ENCODE data around the gene ARHGEF4. TPM values are rescaled to one million over a fixed set of nuclear protein-coding genes. Genes with fewer than 3 reads are reported as not detected.
A peak's percentile ranks its signal among the peaks of the same experiment; 100 is the strongest.

The ARHGEF4 gene
- total RNA-seq, 2 donors from 2014 or later, result not detected

DNA sequence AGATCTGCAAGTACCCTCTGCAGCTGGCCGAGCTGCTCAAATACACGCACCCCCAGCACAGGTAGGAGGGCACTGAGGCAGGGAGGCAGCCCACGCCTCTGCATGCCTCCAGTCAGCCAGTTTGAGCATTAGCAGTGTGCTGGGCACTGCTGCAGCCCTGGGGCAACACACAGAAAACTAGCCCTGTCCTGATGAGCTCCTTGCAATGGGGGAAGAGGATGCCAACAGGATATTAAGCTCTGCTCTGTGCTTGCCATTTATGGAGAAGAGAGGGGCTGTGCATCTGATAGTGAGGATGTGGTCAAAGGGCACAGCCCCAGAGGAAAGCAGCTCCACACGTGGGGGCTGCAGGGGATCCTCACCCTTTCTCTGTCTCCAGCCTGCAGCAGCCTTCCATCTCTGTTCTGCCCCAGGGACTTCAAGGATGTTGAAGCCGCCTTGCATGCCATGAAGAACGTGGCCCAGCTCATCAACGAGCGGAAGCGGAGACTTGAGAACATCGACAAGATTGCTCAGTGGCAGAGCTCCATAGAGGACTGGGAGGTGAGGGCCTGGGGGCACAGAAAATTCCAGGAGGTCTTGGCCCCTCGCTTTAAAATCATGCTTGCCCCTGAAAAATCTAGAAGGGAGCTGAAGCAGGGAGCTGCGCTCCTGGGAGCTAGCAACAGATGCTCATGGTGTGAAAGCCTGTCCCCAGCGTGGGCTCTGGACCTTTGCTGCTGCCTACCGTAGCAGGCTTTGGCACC is 204.9 kb downstream of the ARHGEF4 start:
- Mint-ChIP-seq H3K9me3 (no peaks in the 10 kb centered on the region), H3K4me3 (peak overlapping the region; percentile 53), H3K4me1 (peaks cover 9% of the 10 kb centered on the region), H3K27ac (no peak overlapping the region), H3K27me3 (no peaks in the 10 kb centered on the region), H3K36me3 (ENCODE audit: low read depth) (peaks cover 5% of the 10 kb centered on the region)
- no peak for ATAC-seq (replicated peaks)

DNA sequence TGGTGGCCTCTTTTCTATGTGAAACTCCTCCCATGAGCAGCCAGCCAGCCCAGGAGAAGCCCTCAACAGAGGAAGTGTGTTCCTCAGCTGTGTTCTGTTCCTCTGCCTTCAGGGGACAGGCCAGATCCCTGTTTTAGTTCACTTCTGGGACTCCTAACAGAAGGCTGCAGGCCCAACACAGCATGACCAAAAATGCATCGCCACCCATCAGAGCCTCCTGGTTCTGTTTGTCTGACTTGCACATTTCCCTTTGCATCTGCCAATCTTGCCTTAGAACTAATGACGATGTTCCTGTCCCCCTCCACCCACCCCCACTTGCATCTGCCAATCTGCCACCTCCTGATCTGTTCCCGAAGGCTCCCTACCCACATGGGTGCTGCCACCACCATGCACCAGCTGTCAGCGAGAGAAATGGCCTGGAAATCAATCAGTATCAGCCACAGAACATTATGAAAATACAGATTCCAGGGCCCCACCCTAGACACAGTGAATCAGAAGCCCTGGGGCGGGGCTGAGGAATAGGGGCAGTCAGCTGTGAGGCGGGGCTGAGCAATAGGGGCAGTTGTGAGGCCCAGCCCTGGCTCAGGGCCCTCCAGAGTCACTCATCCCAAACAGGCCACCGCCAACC is 205.5 kb downstream of the ARHGEF4 start:
- Mint-ChIP-seq H3K9me3 (no peaks in the 10 kb centered on the region), H3K36me3 (ENCODE audit: low read depth) (peaks cover 12% of the 10 kb centered on the region), H3K4me1 (peaks cover 9% of the 10 kb centered on the region), H3K27me3 (no peaks in the 10 kb centered on the region), H3K27ac (no peak overlapping the region), H3K4me3 (no peak overlapping the region)
- no peak for ATAC-seq (replicated peaks)

DNA sequence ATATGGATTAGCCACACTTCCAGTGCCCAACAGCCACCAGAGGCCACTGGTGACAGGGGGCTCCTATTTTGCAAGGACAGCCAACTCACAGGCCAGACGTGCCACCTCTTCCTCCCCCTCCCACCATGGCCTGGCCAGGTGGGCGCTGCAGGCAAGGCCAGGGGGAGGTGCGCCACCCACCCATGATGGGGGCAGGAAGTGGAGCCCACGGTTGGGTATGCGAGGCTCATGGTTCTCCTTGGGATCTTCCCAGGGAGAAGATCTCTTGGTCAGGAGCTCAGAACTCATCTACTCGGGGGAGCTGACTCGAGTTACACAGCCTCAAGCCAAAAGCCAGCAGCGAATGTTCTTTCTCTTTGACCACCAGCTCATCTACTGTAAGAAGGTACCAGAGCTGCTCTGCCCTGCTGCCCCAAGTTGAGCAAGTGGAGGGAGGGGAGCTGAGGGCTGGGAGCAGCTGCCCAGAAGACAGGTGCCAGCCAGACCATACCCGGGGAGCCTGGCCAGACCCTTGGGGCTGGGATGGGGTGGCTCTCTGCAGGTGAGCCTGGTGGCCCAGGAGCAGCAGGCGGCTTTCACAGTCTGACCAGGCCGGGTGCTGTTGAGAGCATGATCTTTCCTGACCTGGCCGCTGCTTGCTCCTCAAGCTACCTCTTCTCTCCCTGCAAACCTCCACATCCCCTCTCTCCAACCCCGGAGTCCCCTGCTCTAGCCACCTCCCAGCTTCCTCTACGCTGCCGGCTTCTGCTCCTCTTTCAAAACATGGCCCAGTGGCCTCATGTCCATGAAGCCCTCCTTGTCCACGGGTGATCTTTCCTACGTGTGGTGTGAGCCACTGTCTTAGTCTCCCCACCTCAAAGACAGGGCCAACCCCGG is 206.7 kb downstream of the ARHGEF4 start:
- Mint-ChIP-seq H3K9me3 (no peaks in the 10 kb centered on the region), H3K27ac (peak overlapping the region; percentile 33), H3K27me3 (no peaks in the 10 kb centered on the region), H3K36me3 (ENCODE audit: low read depth) (peaks cover 24% of the 10 kb centered on the region), H3K4me1 (peaks cover 9% of the 10 kb centered on the region), H3K4me3 (no peak overlapping the region)
- no peak for ATAC-seq (replicated peaks)

DNA sequence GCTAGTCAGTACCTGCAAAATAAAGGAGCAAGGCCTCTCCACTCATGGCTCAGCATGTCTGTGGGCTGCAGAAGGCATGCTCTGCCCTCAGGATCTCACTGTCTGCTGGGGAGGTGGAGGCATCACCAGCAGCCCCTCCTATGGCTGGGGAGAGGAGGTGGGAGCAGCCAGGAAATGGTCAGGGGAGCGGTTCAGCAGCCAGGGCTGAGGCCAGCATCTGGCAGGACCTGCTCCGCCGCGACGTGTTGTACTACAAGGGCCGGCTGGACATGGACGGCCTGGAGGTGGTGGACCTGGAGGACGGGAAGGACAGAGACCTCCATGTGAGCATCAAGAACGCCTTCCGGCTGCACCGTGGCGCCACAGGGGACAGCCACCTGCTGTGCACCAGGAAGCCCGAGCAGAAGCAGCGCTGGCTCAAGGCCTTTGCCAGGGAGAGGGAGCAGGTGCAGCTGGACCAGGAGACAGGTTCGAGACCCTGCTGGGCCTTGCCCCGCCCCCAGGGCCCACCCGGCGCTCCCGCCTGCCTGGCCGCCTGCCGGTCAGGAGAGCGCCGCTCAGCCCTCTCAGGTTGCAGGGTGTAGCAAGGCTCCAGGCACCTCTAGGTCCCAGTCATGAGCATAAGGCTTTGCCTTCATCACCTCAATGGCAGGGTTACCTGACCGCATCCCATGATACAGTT is 207.5 kb downstream of the ARHGEF4 start:
- peaks cover 9% of the 10 kb centered on the region for H3K4me1 Mint-ChIP-seq
- peaks cover 32% of the 10 kb centered on the region for H3K36me3 Mint-ChIP-seq (ENCODE audit: low read depth)
- peak overlapping the region; percentile 33 for H3K27ac Mint-ChIP-seq
- H3K4me3 Mint-ChIP-seq, result no peak overlapping the region
- H3K9me3 Mint-ChIP-seq, result no peaks in the 10 kb centered on the region
- H3K27me3 Mint-ChIP-seq, result no peaks in the 10 kb centered on the region
- no peak for ATAC-seq (replicated peaks)

DNA sequence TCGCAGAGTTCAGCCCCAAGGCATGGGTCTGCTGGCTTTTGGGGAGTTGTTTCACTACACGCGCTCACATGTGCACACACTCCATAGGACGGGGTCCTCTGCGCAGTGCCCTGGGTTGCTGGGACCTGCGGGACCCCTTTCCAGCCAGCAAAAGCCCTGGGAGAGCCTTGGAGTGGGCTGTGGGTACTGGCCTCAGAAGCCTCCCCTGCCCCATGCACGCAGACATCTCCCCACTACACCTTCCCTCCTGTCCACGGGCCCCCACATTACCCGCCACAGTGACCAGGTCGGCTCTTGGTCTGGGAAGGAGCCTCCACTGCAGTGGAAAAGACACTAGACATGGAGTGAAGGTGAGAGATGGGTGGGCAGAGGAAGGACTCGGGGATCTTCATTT is 208.0 kb downstream of the ARHGEF4 start:
- no peak overlapping the region for H3K4me3 Mint-ChIP-seq
- H3K9me3 Mint-ChIP-seq, result no peaks in the 10 kb centered on the region
- ATAC-seq (replicated peaks), result no peak
- peaks cover 37% of the 10 kb centered on the region for H3K36me3 Mint-ChIP-seq (ENCODE audit: low read depth)
- peaks cover 9% of the 10 kb centered on the region for H3K4me1 Mint-ChIP-seq
- no peak overlapping the region for H3K27ac Mint-ChIP-seq
- H3K27me3 Mint-ChIP-seq, result no peaks in the 10 kb centered on the region

DNA sequence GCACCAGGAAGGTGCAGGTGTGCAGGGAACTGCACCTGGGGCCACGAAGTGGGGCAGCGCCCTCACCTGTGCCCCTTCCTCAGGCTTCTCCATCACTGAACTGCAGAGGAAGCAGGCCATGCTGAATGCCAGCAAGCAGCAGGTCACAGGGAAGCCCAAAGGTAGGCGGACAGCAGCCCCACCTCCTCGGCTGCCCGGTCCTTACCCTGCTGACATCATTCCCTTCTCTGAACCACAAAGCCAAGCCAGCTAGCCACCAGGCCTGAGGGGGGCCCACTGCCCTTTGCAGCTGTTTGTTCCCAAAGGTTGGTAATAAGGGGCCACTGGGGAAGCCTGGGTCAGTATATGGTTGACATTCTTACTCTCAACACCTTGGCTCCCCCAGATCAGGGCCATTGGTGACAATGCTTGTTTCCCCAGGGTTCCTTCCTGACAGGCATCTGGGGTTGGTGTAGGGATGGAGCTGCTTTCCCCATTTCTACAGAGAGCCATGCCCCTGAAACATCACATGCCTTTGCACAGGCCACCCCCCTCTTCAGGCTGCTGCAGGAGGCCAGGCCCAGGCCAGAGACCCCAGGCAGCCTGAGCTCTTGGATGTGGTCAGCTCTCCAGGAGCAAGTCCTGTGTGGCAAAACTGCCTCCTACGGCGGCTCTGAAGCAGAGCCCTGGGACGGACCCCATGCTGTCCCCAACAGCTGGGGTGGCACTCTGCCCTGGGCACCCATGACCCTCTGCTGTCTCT is 208.7 kb downstream of the ARHGEF4 start:
- Mint-ChIP-seq H3K4me3 (no peak overlapping the region), H3K4me1 (peaks cover 9% of the 10 kb centered on the region), H3K9me3 (no peaks in the 10 kb centered on the region), H3K36me3 (ENCODE audit: low read depth) (peaks cover 44% of the 10 kb centered on the region), H3K27me3 (no peaks in the 10 kb centered on the region), H3K27ac (no peak overlapping the region)
- no peak for ATAC-seq (replicated peaks)

DNA sequence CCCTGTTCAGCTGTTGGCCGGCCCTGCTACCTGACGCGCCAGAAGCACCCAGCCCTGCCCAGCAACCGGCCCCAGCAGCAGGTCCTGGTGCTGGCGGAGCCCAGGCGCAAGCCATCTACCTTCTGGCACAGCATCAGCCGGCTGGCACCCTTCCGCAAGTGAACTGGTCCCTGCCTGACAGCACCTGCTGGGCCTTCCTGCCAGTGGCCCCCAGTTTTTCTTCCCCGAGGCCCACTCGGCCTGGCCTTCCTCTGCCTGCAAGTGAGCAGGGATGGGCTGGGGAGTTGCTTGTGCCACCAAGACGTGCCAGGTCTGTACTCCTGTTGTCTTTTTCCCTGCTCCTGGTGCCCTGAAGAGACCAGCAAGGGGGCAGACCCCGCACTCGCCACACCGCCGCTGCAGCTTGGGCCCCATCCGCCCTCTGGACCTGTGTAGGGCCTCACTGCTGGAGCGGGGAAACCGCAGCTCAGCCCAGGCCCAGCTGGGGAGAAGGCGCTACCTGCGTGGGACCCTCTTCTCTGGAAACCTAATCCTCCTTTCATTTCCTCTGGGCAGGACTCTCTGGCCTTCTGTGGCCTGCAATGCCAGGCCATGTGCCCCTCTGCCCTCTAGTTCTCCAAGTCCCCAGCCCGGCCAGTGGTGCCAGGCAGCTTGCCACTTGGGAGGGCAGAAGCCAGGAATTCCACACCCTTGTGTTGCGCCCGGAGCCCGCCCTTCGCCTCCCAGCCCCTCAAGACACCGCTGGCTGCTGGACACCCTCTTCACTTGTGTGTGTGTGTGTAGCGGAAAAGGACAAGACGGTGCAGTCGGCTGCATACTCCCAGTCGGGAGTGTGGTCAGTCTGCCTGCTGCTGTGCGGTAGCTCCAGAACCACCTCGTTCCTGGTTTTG is 209.6 kb downstream of the ARHGEF4 start:
- H3K36me3 Mint-ChIP-seq (ENCODE audit: low read depth), result peaks cover 52% of the 10 kb centered on the region
- H3K4me1 Mint-ChIP-seq, result peaks cover 5% of the 10 kb centered on the region
- no peak overlapping the region for H3K4me3 Mint-ChIP-seq
- no peaks in the 10 kb centered on the region for H3K9me3 Mint-ChIP-seq
- H3K27me3 Mint-ChIP-seq, result no peaks in the 10 kb centered on the region
- H3K27ac Mint-ChIP-seq, result peak overlapping the region; percentile 33
- no peak for ATAC-seq (replicated peaks)

DNA sequence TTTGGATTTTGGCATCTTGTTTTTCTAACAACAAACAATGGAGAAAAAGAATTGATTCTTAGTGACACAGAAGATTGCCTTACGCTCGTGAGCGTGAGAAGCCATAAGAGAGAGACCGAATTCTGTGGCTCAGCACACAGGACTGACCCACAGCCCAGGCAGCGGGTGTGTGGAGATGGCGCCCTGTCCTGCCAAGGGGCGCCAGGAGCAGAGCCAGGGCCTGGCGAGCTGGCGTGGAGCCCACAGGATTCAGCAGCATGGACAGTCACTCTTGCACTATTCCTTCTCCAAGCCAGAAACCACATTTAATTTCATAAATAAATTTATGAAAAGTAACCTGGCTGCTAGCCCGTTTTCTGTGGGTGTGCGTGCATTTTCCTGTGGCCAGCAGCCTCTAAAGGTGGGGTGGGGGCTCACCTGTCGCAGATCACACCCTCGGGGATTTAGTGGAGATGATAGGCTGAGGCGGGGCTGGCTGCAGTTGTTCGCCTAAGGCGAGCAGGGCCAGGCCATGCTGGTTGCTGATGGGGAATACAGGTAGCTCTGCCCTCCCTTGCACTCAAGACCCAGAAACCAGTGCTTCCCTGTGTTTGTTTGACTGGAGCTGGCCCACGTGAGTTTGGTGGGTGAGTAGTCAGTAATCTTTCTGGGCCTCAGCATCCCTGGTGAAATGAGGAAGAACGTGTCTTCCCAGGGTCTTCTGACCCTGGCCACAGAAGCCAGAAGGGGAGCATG is 210.4 kb downstream of the ARHGEF4 start:
- no peaks in the 10 kb centered on the region for H3K9me3 Mint-ChIP-seq
- no peaks in the 10 kb centered on the region for H3K27me3 Mint-ChIP-seq
- no peak overlapping the region for H3K4me3 Mint-ChIP-seq
- H3K36me3 Mint-ChIP-seq (ENCODE audit: low read depth), result peaks cover 61% of the 10 kb centered on the region
- no peaks in the 10 kb centered on the region for H3K4me1 Mint-ChIP-seq
- no peak overlapping the region for H3K27ac Mint-ChIP-seq
- no peak for ATAC-seq (replicated peaks)

DNA sequence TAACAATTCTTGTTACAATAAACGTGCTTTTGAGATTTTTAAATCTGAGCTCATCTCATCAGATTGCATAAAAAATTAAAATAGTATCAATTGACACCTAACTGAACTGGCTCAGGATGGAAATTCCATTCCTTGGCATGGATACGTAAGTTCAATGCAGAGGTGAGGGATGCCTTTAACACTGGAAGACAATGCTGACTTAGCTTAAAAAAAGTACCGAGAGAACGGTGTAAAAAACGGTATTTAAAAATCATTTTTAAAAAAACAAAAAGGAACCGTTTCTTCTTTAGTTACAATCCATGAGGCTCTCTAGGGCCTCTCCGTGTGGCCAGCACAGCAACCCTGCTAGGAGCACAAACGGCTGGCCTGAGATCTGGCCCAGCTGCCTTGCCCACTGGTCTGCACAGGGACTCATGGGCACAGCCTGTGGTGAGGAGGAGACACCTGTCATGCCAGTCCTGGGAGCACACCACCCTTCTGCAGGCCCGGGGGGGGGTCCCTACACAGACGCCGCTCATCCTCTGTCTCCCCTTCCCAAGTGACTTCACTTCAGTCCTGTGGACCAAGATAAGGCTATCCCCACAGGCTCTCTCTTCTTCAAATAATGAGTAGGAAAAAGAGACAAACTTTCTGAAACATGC is 211.3 kb downstream of the ARHGEF4 start:
- no peaks in the 10 kb centered on the region for H3K9me3 Mint-ChIP-seq
- ATAC-seq (replicated peaks), result no peak
- H3K27me3 Mint-ChIP-seq, result no peaks in the 10 kb centered on the region
- no peak overlapping the region for H3K27ac Mint-ChIP-seq
- no peak overlapping the region for H3K4me3 Mint-ChIP-seq
- H3K36me3 Mint-ChIP-seq (ENCODE audit: low read depth), result peaks cover 70% of the 10 kb centered on the region
- H3K4me1 Mint-ChIP-seq, result no peaks in the 10 kb centered on the region

DNA sequence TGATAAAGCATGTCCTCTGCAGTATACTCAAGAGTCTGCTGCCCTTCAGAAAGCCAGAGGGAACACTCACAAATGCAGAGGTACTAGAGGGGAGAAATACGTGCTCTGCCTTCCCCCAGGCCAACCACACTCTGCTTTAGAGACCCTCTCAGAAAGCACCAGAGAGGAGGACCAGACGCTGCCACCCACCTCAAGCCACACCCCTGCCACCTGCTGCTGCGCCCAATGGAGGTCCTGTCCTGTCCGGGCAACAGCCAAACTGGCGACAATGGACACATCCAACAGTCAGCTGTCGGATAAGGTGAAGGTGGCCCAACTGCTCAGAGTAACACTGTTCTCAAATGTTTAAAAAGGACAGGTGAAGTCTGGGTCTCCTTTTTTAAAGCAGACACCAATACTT is 211.9 kb downstream of the ARHGEF4 start:
- H3K27me3 Mint-ChIP-seq, result no peaks in the 10 kb centered on the region
- no peaks in the 10 kb centered on the region for H3K9me3 Mint-ChIP-seq
- no peaks in the 10 kb centered on the region for H3K4me1 Mint-ChIP-seq
- no peak for ATAC-seq (replicated peaks)
- peaks cover 76% of the 10 kb centered on the region for H3K36me3 Mint-ChIP-seq (ENCODE audit: low read depth)
- no peak overlapping the region for H3K27ac Mint-ChIP-seq
- H3K4me3 Mint-ChIP-seq, result no peak overlapping the region

DNA sequence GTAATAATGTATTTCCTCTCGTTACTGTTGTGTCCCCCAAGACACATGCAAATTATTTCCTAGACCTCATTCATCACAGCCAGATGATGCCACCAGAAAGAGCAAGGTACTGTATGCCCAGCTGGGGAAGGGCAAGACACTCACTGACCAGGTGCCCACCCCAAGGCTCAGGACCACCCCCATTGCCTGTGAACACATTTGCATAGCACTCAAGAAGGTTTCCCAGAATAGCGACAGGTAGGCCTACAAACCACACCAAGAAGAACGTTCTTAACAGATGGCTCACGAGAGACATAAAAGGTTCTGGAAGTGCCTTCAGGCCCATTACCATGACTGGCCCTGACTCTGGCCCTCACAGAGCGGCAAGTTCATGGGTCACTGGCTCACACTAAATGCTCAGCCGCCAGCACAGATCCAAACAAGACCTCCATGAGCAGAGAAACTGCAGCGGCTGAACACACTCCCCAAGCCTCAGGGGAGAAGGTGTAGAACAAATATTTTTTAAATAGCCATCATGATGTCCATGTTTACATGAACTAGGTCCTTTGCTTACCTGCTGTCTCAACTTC is 212.5 kb downstream of the ARHGEF4 start:
- H3K4me1 Mint-ChIP-seq, result no peaks in the 10 kb centered on the region
- no peak overlapping the region for H3K27ac Mint-ChIP-seq
- no peaks in the 10 kb centered on the region for H3K27me3 Mint-ChIP-seq
- H3K4me3 Mint-ChIP-seq, result no peak overlapping the region
- H3K36me3 Mint-ChIP-seq (ENCODE audit: low read depth), result peaks cover 81% of the 10 kb centered on the region
- ATAC-seq (replicated peaks), result no peak
- H3K9me3 Mint-ChIP-seq, result no peaks in the 10 kb centered on the region

DNA sequence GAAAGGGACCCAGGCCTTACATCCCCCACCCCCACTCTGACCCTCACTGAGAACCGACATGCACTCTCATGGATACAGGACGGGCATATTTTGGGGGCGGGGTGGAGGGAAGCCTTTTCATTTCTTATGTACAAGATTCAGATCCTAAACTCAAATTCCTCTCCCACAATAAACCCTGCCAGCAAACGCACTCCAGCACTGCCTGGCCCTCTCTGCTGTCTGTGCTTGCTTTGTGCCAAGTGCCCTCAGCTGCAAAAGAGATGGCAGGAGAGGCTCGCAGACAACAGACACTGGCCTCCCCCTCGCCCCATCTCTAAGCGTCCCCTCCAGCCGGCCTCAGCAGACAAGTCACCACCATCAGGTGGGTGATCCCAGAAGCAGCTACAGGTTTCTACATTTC is 214.2 kb downstream of the ARHGEF4 start:
- H3K9me3 Mint-ChIP-seq, result no peaks in the 10 kb centered on the region
- peaks cover 5% of the 10 kb centered on the region for H3K4me1 Mint-ChIP-seq
- H3K27ac Mint-ChIP-seq, result no peak overlapping the region
- no peak for ATAC-seq (replicated peaks)
- H3K36me3 Mint-ChIP-seq (ENCODE audit: low read depth), result peaks cover 97% of the 10 kb centered on the region
- H3K27me3 Mint-ChIP-seq, result no peaks in the 10 kb centered on the region
- no peak overlapping the region for H3K4me3 Mint-ChIP-seq
